GM18867 (cell line): ENCODE measurements around the gene KIF2C.
"Not testable (repeated sequence)": the region's sequence is repeated elsewhere in the genome, so short reads cannot be mapped to it uniquely, and the experiment has no call there.

ENCODE experiments used
- ATAC-seq: cut with Tn5 transposase; IDR thresholded peaks from one replicate; pipeline ENCODE4 v1.9.1; 2021; ENCODE audit warnings: mild to moderate bottlenecking, moderate library complexity; ENCODE audit not compliant: unreplicated experiment

Gene KIF2C

DNA sequence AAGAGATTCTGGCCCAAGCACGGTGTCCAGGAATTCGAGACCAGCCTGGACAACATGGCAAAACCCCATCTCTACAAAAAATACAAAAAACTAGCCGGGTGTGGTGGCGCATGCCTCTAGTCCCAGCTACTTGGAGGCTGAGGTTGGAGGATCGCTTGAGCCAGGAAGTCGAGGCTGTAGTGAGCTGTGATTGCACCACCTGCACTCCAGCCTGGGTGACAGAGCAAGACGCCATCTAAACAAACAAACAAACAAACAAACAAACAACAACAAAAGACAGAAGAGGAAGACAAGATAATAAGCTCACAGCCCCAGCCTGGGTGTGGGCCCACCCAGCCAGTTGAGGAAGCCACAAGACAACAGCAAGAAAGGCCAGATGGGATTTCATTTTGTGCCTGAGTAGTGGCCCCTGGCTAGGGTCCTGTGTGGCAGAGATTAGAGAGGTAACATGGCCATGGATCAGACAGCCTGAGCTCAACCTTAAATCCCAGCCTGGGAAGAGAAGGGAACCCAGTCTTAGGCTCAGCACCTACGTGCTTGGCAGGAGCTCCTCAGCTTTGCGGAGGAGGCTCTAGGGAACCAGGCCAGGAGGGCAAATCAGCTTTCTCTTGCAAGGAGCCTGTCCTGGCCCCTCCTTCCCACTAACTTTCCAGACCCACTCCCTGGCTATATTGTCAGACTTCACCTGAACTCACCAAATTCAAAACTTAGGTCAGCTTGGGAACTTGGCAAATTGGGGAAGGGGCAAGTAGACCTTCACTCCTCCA is 53.3 kb downstream of the KIF2C start:
- no peak for ATAC-seq

DNA sequence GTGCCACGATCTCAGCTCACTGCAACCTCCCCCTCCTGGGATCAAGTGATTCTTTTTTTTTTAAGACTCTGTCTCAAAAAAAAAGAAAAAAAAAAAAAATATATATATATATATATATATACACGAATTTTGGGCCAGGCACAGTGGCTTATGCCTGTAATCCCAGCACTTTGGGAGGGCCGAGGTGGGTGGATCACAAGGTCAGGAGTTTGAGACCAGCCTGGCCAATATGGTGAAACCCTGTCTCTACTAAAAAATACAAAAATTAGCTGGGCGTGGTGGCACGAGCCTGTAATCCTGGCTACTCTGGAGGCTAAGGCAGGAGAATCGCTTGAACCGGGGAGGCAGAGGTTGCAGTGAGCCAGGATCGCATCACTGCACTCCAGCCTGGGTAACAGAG is 58.2 kb downstream of the KIF2C start:
- ATAC-seq = not testable (repeated sequence)

DNA sequence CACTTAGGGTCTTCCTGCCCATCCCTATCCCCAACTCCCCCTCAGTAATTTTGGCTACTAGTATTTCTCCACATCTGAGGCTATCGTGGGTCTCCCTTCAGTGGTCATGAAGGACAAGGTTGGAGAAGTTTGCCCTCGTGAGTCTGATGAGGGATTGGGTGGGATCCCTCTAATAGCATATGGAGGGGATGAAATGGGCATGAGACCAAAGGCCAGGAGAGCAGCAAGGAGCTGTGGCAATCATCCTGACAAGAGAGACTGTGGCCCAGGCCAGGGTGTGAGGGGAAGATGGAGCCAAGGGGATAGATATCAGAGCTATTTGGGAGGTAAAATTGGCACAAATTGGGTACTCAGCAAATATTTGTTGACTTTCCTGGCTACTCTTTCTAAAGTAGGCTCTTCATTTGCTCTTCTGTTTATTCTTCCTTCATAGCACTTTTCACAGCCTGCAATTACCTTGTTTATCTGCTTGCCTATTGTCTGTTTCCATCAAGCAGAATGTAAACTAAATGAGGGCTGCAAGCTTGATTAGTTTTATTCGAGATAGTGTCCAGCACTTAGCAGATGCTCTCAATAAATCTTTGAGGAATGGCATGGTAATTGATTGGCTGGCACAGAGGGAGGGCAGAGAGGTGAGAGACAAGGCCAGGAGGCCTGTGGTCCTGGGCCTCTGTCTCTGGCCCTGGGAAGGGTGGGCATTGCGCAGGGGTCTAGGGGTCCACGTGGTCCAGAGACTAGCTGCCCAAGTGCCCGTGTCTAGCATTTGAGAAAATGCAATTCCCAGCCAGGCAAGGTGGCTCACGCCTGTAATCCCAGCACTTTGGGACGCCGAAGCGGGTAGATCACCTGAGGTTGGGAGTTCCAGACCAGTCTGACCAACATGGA is 59.1 kb downstream of the KIF2C start:
- ATAC-seq = no peak

DNA sequence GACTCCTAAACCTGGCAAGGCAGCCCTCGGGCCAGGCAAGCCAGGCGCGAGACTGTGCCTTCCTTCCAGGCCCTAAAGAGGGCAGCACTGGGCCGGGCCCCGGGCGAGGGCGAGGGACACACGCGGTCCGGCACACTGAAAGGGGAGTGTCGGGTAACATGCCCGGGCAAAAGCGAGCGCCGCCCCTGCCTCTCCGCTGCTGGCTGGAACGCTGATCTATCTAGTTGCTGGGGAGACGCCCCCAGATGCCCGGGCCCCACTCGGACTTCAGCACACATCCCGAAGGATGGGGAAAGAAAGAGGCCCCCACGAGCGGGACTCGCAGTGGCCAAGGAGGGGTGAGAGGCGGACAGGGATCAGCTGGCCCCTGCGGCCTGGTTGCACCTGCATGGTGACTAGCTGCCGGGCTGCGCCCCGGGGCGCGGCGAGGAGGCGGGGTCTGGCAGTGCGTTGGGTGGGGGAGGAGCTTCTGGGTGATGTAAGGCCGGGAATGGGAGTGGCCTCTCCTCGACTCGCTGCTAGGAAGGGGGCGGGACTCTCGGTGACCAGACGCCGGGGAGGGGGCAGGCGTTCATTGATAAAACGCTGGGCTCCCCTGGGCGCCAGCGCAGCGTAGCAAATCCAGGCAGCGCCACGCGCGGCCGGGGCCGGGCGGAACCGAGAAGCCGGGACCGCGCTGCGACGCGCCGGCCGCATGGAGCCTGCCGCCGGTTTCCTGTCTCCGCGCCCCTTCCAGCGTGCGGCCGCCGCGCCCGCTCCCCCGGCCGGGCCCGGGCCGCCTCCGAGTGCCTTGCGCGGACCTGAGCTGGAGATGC is 60.3 kb downstream of the KIF2C start, which contains the start of gene PLK3:
Gene PLK3 (plus strand): TSS at position 608 of the 815 bp plus-strand sequence. CDS start 87 bp downstream, at position 695.
- ATAC-seq = peak; percentile 84

DNA sequence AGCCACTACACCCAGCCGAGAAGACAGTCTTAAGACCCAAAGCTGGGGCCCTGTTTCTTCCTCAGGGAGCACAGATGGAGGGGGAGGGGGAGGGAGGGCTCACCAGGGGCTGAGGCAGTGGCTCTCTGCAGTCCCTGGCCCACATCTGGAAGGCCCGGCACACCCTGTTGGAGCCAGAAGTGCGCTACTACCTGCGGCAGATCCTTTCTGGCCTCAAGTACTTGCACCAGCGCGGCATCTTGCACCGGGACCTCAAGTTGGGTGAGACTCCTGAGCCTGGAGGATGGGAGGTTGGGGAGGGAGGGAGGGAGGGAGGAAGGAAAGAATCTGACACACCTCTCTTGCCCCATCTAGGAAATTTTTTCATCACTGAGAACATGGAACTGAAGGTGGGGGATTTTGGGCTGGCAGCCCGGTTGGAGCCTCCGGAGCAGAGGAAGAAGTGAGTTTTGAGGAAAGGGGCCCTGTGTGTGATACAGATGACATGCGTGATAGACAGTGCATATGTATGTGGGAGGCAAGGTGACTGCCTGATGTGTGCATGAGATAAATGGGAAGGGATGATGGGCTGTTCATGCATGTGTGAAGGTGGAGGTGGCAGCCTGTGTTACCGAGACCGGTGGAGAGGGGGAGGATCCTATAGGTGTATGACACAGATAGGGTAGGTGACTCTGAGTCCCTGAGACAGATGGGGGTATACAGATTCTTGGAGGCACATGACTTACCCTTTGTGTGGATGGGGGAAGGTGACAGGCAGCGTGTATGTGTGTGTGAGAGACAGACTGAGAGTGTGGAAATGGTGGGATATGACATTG is 62.1 kb downstream of the KIF2C start:
- ATAC-seq = no peak

DNA sequence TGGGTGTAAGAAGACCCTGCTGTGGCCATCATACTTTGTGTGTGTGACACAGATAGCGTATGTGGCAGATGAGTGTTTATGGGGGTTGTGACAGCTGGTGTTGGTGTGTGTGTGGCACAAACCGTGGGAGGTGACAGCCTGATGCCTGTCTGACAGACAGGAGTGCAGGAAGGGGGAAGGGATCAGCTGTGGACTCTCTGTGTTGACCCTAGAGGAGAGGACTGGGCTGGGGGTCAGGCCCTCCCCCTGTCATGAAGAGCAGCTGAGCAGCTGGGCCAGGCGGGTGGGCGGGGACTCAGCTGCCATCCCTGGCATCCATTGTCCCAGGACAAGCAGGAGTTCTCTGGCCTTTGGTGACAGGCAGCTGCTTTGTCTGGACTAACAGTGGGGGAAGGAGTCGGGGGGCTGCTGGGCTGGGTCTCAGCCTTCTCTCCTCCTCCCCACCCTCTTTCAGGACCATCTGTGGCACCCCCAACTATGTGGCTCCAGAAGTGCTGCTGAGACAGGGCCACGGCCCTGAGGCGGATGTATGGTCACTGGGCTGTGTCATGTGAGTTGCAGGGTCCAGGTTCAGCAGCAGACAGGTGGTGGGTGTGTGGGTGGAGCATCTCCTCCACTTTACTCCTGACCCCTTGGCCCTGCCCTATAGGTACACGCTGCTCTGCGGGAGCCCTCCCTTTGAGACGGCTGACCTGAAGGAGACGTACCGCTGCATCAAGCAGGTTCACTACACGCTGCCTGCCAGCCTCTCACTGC is 62.8 kb downstream of the KIF2C start:
- no peak for ATAC-seq

DNA sequence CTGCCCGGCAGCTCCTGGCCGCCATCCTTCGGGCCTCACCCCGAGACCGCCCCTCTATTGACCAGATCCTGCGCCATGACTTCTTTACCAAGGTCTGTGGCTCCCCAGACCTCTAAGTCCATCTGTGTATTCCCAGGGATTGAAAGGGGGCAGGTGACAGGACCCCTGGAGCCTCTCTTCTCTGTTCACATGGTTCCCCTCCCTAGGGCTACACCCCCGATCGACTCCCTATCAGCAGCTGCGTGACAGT is 63.4 kb downstream of the KIF2C start:
- ATAC-seq = no peak

DNA sequence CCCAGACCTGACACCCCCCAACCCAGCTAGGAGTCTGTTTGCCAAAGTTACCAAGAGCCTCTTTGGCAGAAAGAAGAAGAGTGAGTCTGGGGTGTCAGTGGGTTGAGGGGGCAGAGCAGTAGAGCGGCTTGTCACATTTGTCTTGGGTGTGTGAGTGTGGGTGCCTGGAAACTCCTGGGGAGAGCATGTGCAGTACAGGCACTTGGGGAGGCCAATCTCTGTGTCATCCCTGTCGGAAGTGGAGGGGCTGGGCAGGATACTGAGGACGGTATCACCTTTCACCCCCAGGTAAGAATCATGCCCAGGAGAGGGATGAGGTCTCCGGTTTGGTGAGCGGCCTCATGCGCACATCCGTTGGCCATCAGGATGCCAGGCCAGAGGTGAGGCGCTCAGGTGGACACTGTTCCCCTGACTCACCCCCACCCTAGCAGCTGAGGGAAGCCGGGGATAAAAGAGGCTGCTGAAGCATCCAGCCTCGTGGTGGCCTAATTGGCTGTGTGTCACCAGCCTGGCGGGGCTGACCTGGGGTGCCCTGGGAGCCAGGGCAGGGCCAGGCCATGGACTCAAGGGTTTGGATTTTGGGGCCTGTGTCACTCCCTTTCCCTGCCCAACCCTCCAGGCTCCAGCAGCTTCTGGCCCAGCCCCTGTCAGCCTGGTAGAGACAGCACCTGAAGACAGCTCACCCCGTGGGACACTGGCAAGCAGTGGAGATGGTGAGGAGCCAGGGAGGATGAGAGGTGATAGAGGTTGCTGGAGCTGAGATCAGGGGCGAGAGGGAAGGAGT is 63.9 kb downstream of the KIF2C start:
- ATAC-seq = no peak

DNA sequence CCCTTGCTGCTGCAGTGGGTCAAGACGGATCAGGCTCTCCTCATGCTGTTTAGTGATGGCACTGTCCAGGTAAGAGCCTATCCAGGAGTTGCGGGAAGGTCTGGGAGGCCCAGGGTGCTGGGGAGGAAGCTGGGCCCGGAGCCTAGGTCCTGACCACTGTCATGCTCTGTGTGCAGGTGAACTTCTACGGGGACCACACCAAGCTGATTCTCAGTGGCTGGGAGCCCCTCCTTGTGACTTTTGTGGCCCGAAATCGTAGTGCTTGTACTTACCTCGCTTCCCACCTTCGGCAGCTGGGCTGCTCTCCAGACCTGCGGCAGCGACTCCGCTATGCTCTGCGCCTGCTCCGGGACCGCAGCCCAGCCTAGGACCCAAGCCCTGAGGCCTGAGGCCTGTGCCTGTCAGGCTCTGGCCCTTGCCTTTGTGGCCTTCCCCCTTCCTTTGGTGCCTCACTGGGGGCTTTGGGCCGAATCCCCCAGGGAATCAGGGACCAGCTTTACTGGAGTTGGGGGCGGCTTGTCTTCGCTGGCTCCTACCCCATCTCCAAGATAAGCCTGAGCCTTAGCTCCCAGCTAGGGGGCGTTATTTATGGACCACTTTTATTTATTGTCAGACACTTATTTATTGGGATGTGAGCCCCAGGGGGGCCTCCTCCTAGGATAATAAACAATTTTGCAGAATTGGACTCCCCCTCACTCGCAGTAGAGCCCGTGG is 65.8 kb downstream of the KIF2C start:
- ATAC-seq = no peak

DNA sequence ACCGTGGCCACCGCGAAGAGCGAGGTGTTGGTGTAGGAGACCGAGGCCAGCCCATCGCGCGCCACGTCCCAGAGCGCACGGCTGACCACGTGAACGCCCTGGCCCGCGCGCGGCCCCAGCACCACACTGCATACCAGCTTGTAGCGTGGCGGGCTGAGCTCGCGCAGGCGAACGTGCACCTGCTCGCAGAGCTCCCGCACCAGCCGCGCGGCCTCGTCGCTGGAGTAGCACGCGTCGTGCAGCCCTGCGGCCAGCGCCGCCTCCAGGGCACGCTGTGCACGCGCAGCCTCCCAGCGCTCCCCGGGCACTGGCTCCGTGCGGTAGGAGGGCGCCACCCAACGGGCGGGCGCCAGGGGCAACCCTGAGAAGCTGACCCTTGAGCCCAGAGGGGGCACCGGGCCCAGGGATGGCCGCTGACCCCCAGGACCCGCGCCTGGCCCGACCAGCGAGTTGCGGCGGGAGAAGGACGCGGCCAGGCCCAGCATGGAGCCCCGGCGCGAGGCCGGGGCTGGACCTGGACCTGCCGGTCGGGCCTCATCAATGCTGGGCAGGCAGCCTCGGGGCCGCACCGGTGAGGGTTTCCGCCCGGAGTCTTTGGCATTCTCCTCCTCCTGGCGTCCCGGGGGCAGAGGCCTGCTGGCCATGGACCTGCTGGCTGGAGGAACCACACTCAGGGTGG is 66.5 kb downstream of the KIF2C start:
- no peak for ATAC-seq

DNA sequence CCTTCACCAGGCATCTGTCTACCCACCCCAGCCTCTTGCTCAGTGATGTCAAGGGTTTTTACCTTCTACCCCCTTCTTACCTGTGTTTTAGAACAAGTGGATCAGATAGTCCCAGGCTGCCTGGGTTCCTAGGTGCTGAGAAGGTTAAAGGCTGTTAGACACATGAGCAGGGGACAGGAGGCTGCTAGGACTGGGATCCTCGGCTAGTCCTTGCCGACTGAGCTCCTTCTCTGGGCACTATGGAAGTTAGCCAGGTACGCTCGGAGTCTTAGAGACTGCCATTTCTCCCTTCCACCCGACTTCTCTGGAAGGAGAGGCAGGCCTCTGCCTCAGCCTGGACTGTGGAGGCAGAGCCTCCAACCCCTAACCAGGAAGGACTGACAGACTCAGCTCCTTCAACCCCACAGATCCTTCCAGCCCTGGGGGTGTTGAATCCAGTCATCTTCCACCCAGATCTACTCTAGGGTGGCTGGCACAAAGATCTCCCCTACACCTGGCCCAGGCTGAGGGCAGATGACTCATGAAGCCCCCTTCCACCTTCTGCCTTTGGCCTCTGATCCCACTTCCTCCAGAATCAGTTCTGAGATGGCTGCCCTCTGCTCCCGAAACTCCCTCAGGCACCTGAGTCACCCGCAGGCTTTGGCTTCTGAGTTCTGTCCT is 67.2 kb downstream of the KIF2C start, which contains the start of gene DYNLT4:
Gene DYNLT4 (minus strand): TSS at position 648 of the 660 bp plus-strand sequence. CDS start 683 bp downstream, outside the sequence.
- ATAC-seq = no peak

DNA sequence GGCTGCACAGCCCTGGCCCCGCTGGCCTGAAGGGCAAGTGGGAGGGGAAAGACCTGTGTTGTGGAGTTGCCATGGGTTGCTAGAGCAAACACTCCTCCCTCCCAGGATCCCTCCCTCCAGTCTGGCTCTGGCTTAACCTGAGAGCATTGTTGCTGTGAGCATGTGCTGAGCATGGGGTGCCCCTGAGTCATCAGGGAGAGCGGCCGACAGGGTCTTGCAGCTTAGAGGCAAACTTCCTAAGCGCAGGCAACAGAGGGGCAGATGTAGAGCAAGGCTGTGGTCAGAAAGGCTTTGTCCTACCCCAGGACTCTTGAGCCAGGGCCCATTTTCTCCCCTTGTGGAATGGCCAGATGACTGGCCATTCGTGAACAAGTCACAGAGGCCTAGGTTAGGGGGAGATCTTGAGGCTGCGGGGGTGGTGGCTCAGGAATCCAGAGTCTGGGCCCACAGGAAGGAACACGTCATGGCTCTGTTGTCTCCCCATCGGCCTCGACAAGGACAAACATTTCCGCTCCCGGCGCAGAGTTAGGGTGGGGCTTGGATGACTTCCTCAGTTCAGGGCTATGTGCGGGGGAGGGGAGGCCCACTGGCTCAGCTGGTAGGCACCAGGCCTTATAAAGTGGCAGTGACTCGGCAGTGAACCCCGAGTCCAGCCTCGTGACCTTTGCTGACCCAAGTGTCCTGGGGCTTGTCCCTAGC is 67.9 kb downstream of the KIF2C start:
- ATAC-seq = no peak

DNA sequence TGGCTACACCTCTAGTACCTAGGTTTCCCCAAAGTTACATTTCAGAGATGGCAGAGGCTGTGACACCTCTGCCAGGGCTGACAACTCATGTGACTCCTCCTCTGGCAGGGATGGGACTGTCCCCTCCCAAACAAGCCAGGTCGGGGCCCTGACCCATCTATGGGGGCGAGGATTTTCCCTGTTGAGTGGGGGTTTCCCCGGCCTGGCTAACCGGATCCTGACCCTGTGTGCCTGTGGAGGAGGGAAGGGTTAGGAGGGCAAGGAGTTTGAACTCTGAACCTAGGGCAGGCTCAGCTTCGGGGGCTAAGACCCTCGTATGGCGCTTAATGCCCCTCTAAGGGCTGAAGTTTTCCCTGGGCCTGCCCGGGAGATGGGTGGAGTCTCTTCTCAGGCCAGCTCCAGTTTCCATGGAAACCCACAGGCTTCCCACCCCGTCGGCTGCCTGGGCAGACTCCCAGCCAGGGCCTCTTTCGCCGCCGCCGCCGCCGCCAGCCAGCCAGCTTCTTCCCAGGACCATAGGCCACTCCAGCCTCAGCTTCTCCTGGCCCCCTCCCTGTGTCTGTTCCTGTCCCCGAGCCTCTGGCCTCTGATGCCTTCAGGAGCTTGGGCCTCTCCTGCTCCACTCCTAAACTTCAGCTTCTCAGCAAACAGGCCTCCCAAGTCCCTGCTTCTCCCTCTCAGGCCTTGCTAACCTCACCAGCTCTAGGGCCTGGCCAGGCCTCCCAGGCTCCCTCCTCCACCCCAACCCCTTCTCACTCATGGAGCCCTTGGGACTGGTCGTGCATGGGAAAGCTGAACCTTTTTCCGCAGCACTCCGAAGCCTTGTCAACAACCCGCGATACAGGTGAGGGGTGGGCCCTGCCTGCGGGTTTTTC is 68.7 kb downstream of the KIF2C start, which contains the start of gene BTBD19:
Gene BTBD19 (plus strand): TSS at position 461 of the 875 bp plus-strand sequence. CDS start 298 bp downstream, at position 759.
- no peak for ATAC-seq

DNA sequence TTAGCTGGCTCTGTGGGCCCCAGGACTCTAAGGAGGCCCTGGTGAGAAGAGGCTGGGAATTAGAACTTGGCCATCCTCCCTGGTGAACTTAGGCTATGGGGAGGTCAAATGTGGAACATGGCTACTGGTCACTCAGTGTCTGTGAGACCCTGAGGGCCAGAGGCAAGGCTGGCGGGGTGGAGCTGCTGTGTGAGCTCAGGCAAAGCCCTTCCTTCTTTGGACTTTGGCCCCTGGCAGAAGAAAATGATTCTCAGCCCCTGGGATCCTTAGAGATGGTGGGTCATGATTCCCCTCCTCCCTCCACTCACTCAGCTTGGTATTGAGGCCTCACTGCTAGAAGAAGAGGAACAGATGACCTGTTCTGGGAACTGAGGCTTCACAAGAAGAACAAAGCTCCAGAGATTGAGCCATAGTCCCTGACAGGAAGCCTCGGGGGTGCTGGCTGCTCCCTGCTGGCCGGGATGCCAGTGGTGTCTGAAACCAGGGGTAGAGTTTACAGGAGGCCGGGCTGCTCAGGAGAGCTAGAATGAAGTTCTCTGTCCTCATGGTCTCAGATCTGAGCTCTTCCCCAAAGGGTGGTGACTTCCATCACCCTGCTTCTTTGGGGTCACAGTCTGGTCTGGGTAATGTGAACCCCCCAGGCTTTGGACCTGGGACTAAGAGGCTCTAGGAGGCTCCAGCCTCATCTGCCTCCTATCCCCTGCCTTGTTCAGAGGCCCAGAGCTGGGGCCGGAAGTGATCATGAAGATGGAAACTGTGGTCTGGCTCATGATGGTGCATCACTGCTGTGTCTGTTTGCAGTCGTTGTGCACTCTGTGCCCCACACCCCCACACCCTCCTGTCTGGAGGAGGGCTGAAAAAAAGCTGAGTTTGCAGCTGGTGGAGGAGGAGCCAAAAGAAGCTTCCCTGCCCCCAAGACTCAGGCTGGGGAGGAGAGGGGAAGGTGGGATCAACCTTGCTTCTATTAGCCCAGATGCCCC is 69.6 kb downstream of the KIF2C start:
- no peak for ATAC-seq
